GM18508 (cell line): Measurements from ENCODE around the gene LRRC51.
"Not testable (repeated sequence)": the region's sequence is repeated elsewhere in the genome, so short reads cannot be mapped to it uniquely, and the experiment has no call there.

Experiments used
- ATAC-seq: cut with Tn5 transposase; IDR thresholded peaks from one replicate; pipeline ENCODE4 v1.9.1; 2021; ENCODE audit warnings: moderate number of reproducible peaks; ENCODE audit not compliant: insufficient read depth, unreplicated experiment

The LRRC51 gene

DNA sequence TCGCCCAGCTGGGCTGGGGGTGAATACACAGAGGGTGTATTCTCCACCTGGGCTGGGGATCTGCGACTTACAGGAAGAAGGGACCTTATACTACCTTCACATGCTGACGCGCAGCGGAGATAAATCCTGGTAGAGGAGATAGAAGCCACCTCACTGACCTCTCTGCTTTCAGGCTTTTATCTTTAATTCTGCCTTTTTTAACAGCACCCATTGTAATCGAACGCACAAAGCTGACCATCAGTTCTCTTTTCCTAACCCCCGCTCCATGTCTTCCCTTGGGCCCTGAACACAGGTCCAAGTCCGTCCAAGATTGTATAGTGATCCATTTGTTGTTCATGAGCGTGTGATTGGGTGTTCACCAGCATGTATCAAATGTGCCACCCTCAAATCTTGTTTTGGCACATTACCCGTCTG, 23.1 kb downstream of the LRRC51 start:
- no peak for ATAC-seq

DNA sequence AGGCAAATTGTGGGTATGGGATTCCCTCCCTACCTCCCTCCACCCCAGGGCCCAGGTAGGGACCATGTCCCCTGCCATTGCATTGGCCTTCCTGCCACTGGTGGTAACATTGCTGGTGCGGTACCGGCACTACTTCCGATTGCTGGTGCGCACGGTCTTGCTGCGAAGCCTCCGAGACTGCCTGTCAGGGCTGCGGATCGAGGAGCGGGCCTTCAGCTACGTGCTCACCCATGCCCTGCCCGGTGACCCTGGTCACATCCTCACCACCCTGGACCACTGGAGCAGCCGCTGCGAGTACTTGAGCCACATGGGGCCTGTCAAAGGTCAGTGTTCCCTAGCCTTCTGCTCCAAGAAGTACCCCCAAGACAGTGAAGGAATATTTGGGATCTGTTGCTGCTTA, 25.2 kb downstream of the LRRC51 start, which contains the start of gene TOMT:
TOMT (plus strand) TSS at position 37 of the 400 bp plus-strand sequence; CDS start at position 65, 28 bp downstream.
- ATAC-seq: no peak

DNA sequence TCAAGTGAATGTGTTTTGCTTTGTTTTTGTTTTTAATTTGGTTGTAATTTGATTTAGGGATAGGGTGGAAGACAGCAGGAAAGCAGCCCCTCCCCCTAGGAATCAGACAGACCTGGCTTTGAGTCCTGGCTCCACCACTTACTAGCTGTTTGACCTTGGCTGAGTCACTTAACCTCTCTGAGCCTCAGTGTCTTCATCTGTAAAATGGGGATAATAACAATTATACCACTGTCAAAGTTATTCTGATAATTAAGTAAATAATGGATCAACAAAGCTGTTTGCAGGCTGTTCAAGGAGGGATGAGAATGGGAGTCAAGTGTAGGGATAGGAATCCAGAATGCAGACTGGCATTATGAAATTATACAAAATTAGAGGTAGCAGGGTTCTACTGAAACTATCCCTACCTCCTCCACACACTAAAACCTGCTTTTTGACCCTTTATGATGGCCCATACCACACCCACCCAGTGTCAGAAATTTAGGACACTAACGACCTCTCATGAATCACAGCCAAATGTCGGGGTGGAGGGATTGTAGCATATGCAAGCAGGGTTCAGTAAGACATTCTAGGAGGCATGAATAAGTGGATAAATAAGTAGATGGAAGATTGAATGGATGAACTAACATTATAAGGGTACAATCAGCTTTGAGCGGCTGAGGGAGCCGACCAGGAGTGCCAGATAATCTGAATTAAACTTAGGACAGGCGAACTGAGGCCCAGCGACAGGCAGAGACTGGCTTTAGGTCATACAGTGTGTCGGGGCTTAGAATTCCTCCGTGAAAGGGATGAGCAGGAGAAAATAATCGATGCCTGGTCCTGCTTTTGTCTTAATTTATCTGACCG, 30.9 kb downstream of the LRRC51 start:
- no peak for ATAC-seq

DNA sequence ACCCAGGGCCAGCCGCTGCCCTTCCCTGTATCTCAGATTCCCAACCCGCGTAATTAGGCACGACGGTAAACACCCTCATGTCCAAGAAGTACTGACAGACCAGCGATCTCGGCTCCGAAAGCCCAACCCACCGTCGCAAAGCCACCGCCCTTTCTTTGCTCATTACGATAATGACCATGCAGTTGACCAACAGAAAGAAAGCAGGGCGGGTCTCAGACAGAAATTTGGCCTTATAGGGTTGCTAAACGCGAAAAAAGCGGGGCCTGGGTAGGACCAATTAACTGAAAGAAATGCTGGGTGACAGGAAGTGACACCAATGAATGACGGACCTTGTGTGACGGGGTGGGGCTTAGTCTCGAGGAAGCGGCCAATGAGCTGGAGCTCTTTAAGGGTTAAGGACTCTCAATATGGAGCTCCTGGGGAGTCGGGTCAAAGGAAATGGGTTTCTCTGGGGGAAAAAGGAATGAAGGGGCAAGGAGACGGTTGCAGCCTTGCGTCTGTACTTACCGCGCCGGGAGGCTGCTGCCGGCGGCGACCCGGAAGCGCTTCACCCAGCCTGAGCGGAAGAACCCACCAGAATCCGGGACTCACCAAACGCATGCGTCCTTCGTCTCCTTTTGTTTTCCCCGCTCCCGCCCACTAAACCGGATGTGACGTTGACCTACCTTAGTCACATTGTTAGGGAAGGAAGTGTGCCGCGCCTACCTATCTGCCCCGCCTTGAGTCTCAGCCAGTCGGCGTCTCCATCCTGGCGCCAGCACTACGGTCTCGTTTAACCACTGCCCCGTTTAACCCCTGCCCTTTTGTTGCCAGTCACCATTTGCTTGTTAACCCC, 31.7 kb downstream of the LRRC51 start, which contains the start of gene ANAPC15:
ANAPC15 (minus strand) TSS at position 553 of the 835 bp plus-strand sequence. CDS start 1,419 bp downstream, outside the sequence.
- peak; percentile 62 for ATAC-seq

DNA sequence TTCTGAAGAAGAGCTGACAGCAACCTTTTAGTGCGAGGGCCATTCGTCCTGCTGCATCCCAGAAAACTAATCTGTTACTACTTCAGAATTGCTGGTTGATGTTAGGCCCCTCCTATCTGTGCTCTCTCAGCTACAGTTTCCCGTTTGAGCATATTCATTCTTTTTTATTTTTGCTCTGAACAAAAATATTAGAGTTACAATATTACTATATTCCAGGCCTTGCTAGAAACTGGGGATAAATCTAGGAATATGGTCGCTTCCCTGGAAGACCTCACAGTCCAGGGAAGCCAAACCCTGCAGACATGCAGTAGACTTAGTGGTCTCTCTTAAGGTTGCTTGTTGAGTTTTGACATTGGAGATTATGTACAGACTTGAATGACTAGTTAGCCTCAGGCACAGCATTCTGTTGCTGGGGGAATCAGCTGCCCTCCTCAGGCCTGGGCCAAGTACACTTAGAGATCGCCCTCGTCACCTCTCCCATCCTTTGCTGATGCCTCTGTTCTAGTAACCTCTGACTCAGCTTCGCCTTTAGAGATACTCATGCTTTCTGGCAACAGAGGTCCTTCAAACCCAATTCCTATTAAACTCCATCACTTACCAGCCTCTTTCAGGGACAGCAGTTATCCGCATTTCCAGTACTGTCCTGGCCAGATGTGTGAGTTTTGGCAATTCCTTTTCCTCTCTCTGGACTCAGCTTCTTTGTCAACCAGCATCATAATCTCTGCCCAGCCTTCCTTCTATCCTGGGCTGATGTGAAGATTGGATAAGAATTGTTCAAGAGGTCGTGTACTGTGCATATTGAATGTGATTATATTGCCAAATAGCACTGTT, 32.5 kb downstream of the LRRC51 start:
- ATAC-seq: no peak

DNA sequence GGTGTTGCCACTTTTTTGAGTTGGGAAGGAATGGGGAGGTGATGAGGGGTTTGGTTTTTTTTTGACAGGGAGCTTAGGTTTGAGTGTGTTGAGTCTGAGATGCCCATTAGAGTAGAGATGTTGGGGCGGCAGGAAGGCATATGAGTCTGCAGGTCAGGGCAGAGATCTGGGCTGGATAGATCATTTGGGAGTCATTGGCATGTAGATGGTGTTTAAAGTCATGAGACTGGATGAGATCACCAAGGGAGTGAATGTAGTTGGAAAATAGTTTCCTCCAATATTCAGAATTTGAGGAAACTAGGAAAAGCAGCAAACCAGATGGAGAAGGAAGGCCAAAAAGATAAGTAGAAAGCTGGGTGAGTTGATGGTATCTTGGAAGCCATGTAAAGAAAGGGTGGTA, 33.9 kb downstream of the LRRC51 start:
- ATAC-seq: no peak

DNA sequence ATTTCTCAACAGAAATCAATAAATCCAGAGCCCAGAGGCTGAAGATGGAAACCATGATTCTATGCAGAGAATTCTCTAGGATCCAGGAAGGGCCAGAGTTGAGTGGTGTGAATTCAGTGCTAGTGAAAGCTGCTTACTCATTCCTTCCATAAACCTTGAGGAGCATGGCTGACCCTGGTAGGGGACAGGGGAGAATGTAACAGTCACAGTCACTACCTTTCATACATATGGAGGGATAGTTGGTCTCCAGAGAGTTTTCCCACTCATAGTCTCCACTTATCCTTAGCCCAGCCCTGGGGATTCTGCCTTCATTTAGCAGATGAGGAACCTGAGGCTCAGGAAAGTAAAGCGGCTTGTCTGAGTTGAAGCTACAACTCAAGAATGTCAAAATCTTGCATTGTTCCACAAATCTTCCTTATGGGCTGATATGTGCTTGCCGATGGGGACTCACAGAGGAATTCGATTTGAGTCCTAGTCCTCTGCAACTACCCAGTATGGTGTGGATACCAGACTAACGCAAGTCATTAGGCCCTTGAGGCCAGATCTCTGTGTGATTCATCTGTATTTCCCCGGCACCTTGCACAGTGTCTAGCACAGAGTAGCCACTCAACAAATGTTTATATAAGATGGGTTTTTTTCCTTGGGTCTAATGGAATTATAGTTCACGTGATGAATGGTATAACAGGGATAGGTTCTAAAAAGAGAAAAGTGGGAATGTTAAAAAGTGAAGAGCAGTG, 35.5 kb downstream of the LRRC51 start:
- ATAC-seq: no peak

DNA sequence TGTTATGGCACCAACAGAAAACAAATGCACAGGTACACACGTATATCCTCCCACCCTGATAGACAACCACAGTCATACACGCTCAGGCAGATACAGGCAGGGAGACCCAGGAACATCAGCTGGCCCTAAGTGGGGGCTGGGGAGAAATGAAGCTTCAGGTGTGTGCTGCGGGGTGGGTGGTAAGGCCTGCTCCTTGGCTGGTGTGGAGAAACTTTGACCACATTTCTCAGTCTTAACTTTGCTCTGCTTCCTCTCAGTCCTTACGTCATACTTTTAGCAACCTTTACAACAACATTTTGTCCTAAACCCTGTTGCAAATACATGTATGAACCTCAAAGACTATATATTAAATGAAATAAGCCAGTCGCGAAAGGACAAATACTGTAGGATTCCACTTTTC, 38.5 kb downstream of the LRRC51 start:
- ATAC-seq: no peak

DNA sequence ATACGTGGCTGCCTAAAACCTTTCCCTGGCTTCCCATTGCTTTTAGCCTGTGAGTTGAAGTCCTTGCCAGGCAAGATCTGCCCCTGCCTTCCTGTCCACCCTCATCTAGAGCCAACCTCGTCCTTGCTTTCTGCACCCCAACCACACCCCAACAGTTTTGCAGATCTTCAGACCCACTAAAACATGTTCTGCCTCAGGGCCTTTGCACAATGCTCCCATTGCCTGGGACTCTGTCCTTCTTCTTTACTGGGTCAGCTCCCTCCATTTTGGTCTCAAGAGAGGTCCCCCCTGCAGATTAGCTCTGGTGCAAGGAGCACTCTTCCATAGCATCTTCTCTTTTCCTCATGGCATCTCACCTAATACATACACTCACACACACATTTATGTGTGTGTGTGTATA, 40.3 kb downstream of the LRRC51 start:
- no peak for ATAC-seq

DNA sequence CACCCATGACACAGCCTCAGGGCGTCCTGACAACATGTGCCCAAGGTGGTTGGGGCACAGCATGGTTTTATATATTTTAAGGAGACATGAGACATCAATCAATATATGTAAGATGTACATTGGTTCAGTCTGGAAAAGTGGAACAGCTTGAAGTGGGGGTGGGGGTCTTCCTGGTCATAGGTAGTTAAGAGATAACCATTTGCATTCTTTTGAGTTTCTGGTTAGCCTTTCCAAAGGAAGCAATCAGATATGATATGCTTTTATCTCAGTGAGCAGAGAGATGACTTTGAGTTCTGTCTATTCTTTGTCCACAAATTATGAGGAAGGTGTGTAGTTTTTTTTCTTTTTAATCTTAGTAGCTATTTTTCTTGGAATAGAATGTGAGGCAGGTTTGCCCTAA, 42.0 kb downstream of the LRRC51 start:
- no peak for ATAC-seq

DNA sequence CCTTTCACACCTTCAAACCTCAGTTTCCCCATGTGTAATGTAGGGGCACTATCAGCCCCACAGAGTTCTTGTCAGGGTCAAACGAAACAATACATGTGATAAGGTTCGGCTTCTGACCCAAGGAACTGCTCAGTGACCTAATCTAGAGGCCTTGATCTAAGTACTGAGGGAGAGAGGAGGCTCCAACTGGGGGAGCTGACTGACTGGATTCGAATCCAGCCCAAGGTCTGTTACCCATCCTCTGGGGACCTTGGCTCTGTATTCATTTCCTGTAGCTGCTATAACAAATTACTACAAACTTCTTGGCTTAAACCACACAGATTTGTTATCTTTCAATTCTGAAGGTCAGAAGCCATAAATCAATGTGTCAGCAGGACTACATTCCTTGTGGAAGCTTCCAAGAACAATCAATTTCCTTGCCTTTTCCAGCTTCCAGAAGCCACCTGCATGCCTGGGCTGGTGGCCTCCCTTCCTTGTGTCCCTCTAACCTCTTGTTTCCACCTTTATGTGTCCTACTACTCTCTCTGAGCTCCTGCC, 42.5 kb downstream of the LRRC51 start:
- no peak for ATAC-seq

DNA sequence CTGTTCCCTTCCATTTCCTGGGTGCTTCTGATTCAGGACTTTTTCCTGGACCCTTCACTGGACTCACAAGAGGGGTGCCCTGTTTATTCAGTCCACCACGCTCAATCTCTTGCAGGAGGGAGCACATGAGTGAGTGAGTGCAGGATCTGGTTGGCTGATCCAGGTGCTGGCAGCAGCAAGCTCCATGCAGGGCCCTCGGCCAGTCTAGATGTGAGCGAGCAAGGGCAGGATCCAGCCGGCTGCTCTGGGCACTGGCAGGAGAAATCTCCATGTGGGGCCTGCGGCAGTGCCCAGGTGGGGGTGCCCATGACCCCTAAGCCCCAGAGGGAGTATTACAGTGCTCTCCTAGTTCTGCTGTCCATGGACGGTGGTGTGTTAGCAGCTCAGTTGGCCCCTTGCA, 43.4 kb downstream of the LRRC51 start:
- ATAC-seq: no peak

DNA sequence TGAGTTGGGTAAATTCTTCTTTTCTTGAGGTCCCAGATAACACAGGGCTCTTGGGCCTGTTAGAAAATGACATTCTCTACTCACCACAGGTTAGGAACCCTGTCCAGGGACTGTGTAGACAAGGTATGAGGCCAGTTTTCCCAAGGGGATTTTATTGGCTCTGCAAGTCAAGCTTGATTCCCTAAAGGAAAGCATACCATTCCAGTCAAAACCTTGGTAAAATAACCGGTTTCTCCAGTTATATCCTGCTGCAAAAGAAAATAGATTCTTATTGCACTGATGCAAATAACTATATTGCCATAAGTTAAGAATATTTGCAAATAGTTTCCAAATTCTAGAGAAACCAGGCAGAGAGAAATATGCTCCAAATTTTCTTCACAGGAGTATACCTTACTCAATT, 45.3 kb downstream of the LRRC51 start:
- no peak for ATAC-seq

DNA sequence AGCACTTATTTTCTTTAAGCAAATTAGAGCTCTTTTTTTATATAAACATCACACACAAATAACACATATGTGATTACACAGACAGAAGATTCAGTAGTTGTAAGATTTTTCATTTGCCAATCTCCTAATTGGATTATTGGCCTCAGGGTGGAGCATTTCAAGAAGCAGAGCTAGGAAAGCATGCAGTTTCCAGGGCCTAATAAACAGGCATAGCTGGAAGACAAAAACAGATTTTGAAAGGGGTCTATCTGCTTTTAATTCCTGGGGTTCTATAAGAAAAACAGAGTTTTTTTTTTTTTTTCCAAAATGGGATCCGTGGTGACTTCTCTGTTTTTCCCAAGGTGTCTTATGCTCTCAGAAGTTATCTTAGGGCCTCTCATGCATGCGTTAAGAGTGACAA, 47.3 kb downstream of the LRRC51 start:
- ATAC-seq: no peak

DNA sequence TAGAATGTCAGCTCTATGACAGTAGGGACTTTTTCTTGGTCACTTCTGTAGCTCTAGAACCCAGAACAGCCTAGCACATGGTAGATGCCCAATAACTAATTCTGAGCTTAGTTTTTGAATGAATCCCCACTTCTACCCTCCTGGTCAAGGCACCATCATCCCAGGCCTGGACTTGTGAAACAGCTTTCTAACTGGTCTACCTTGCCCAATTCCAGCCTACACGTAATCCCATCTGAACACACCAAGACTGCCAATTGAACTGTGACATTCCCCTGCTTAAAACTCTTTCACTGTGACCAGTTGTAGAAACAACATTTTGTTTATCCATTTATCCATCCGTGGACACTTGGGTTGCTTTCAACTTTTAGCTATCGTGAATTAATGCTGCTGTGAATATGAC, 48.7 kb downstream of the LRRC51 start:
- ATAC-seq: no peak

DNA sequence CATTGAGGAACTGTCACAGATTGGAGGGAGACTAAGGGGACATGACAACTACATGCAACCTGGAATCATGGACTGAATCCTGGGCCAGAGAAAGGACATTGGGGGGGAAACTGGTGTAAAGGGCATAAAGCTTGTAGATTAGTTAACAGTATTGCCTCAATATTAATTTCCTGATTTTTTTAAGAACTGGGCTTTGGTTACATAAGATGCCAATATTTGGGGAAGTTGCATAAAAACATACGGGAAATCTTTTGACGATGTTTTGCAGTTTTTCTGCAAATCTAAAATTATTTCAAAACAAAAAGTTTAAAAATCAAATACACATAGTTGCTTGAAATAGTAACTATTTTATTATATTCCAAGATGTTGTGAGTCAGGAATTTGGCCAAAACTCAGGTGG, 52.0 kb downstream of the LRRC51 start:
- ATAC-seq: no peak

DNA sequence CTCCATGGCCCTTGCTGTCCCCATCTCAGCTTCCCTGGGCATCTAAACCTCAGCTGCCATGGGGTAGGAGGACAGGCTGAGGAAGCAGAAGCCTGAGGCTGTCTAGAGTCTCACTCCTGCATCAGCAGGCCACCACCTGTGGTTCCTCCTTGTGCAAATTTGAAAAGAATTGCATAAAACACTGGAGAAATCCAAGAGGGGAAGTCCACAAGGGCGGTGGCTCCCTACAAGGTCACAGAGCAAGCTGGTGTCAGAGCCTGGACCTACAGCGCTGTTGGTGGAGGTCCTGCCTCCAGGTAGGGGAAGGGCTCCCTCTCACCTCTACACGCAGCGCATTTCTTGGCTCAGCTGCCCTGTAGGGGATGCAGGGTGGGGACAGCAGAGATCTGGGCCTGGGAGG, 54.8 kb downstream of the LRRC51 start, which contains the start of gene FOLR3:
FOLR3 (plus strand) TSS at position 253 of the 400 bp plus-strand sequence. CDS start 228 bp downstream, outside the sequence.
- ATAC-seq: not testable (repeated sequence)

DNA sequence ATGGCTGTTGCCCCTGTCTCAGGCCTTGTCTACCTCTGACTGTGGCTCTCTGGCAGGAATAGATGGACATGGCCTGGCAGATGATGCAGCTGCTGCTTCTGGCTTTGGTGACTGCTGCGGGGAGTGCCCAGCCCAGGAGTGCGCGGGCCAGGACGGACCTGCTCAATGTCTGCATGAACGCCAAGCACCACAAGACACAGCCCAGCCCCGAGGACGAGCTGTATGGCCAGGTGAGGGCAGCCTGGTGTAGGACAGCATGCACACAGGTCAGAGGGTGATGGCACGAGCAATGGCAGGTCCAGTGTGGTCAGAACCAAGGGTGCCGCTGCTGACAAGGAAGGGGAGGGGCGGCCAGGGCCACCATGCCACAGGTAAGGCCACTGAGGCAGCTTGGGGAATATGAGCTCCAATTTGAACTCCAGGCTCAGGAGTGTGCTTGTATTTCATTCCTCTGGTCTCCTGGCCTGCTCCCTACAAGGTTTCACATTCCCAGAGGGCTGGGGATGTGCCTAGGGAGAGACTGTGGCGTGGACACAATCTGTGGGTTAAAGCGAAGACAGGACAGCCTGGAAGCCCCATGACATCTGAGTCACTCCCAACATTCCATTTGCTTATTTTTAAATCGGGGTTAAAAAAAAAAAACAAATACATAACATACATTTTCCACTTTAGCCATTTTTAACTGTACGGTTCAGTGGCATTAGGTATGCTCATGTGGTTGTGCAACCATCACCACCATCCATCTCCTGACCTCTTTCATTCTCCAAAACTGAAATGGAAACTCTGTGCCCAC, 55.4 kb downstream of the LRRC51 start:
- no peak for ATAC-seq
